H9 (cell line): Measurements from ENCODE around the gene SPTLC1. TPM values are rescaled to one million over a fixed set of nuclear protein-coding genes. Genes with fewer than 3 reads are reported as not detected.

Experiments
- DNase-seq: peaks from one replicate; pipeline ENCODE4 v3.0.0-alpha.2; 2017
- H2AFZ ChIP-seq: one replicate; pipeline ENCODE4 v1.6.1; 2013; ENCODE audit warnings: mild to moderate bottlenecking, low read length, control low read depth, moderate library complexity
- H2AK5ac ChIP-seq: 2 replicates; pipeline ENCODE4 v1.6.1; 2013; ENCODE audit warnings: low read length, control low read depth, mixed read lengths; ENCODE audit not compliant: insufficient read length
- H2BK120ac ChIP-seq: one replicate; pipeline ENCODE4 v1.6.1; 2013; ENCODE audit warnings: low read depth, mild to moderate bottlenecking, low read length, control low read depth, inconsistent platforms; ENCODE audit not compliant: poor library complexity, severe bottlenecking
- H2BK12ac ChIP-seq: 2 replicates; pipeline ENCODE4 v1.6.1; 2013; ENCODE audit warnings: low read length, control low read depth, mixed read lengths, low read depth; ENCODE audit not compliant: insufficient read length
- H2BK15ac ChIP-seq: 2 replicates; pipeline ENCODE4 v1.6.1; 2013; ENCODE audit warnings: low read depth, low read length, control low read depth
- H2BK20ac ChIP-seq: one replicate; pipeline ENCODE4 v1.6.1; 2013; ENCODE audit warnings: low read depth, mild to moderate bottlenecking, low read length, control low read depth, inconsistent platforms; ENCODE audit not compliant: poor library complexity, severe bottlenecking
- H2BK5ac ChIP-seq: 2 replicates; pipeline ENCODE4 v1.6.1; 2013; ENCODE audit warnings: low read length, control low read depth, mixed read lengths; ENCODE audit not compliant: insufficient read length
- H3K14ac ChIP-seq: 2 replicates; pipeline ENCODE4 v1.6.1; 2013; ENCODE audit warnings: low read length, control low read depth; ENCODE audit not compliant: insufficient read depth
- H3K18ac ChIP-seq: 2 replicates; pipeline ENCODE4 v1.6.1; 2013; ENCODE audit warnings: low read depth, mild to moderate bottlenecking, mixed read lengths, low read length, control low read depth; ENCODE audit not compliant: insufficient read length
- H3K23ac ChIP-seq: 2 replicates; pipeline ENCODE4 v1.6.1; 2013; ENCODE audit warnings: low read length, control low read depth, mixed read lengths, low read depth; ENCODE audit not compliant: insufficient read length
- H3K23me2 ChIP-seq: 2 replicates; pipeline ENCODE4 v1.6.1; 2013; ENCODE audit warnings: low read depth, mild to moderate bottlenecking, mixed read lengths, low read length, control low read depth; ENCODE audit not compliant: insufficient read length, poor library complexity, severe bottlenecking
- H3K27ac ChIP-seq: 2 replicates; pipeline ENCODE4 v1.5.1; 2013; ENCODE audit warnings: low read length, control low read depth, mixed read lengths, low read depth; ENCODE audit not compliant: insufficient read length
- H3K27me3 ChIP-seq: 2 replicates; pipeline ENCODE4 v1.6.1; 2013; ENCODE audit warnings: low read length, control low read depth, inconsistent platforms; ENCODE audit not compliant: insufficient read depth
- H3K4ac ChIP-seq: 2 replicates; pipeline ENCODE4 v1.6.1; 2013; ENCODE audit warnings: low read depth, mild to moderate bottlenecking, control low read depth, inconsistent platforms, low read length, moderate library complexity
- H3K4me1 ChIP-seq: 2 replicates; pipeline ENCODE4 v1.6.1; 2013; ENCODE audit warnings: low read length, control low read depth, inconsistent platforms; ENCODE audit not compliant: insufficient read depth
- H3K4me2 ChIP-seq: 2 replicates; pipeline ENCODE4 v1.6.1; 2013; ENCODE audit warnings: low read length, control low read depth, mixed read lengths; ENCODE audit not compliant: insufficient read length, insufficient read depth
- H3K56ac ChIP-seq: 2 replicates; pipeline ENCODE4 v1.6.1; 2013; ENCODE audit warnings: low read depth, mild to moderate bottlenecking, mixed read lengths, low read length, control low read depth; ENCODE audit not compliant: insufficient read length
- H3K79me1 ChIP-seq: 2 replicates; pipeline ENCODE4 v1.6.1; 2013; ENCODE audit warnings: low read depth, mild to moderate bottlenecking, moderate library complexity, low read length, control low read depth, inconsistent platforms; ENCODE audit not compliant: insufficient read depth, poor library complexity, severe bottlenecking
- H3K79me2 ChIP-seq: 2 replicates; pipeline ENCODE4 v1.6.1; 2013; ENCODE audit warnings: low read length, control low read depth, inconsistent platforms; ENCODE audit not compliant: insufficient read depth
- H3K9ac ChIP-seq: 2 replicates; pipeline ENCODE4 v1.6.1; 2013; ENCODE audit warnings: low read length, control low read depth, mixed read lengths; ENCODE audit not compliant: insufficient read length; ENCODE audit errors: extremely low read depth
- H3K9me3 ChIP-seq: one replicate; pipeline ENCODE4 v1.6.1; 2013; ENCODE audit warnings: low read depth, low read length, inconsistent platforms; ENCODE audit not compliant: control insufficient read depth
- H3T11ph ChIP-seq: one replicate; pipeline ENCODE4 v1.6.1; 2013; ENCODE audit warnings: mild to moderate bottlenecking, low read length, control low read depth, inconsistent platforms
- H4K20me1 ChIP-seq: one replicate; pipeline ENCODE4 v1.6.1; 2013; ENCODE audit not compliant: control insufficient read depth, insufficient read length, insufficient read depth
- H4K5ac ChIP-seq: 2 replicates; pipeline ENCODE4 v1.6.1; 2013; ENCODE audit warnings: low read depth, mild to moderate bottlenecking, mixed read lengths, low read length, control low read depth; ENCODE audit not compliant: insufficient read length
- H4K8ac ChIP-seq: replicated peaks from 2 replicates; pipeline ENCODE4 v1.6.1; 2013; ENCODE audit warnings: low read length, control low read depth, mixed read lengths, low read depth; ENCODE audit not compliant: insufficient read length
- H4K91ac ChIP-seq: 2 replicates; pipeline ENCODE4 v1.6.1; 2013; ENCODE audit warnings: low read depth, mild to moderate bottlenecking, moderate library complexity, mixed read lengths, low read length, control low read depth; ENCODE audit not compliant: insufficient read length
- H3K27ac Mint-ChIP-seq, 3 experiments: 2 replicates in 2 of 3; 3 replicates in 1 of 3; pipeline ENCODE4 v1.8.0; 2020 to 2021; ENCODE audit warnings: mixed read lengths in 3 of 3, mild to moderate bottlenecking in 1 of 3, moderate library complexity in 1 of 3
- H3K27me3 Mint-ChIP-seq: 2 replicates; pipeline ENCODE4 v1.8.0; 2021; ENCODE audit warnings: low read depth, mild to moderate bottlenecking, moderate library complexity, mixed read lengths
- H3K36me3 Mint-ChIP-seq, 3 experiments: 2 replicates in 2 of 3; 3 replicates in 1 of 3; pipeline ENCODE4 v1.8.0; 2020 to 2021; ENCODE audit warnings: low read depth in 3 of 3, mixed read lengths in 3 of 3; ENCODE audit not compliant: insufficient read depth in 1 of 3
- H3K4me1 Mint-ChIP-seq, 2 experiments: 2 replicates each; pipeline ENCODE4 v1.8.0; 2020; ENCODE audit warnings: mixed read lengths in 2 of 2
- H3K4me3 Mint-ChIP-seq, 2 experiments: 2 replicates in 1 of 2; 3 replicates in 1 of 2; pipeline ENCODE4 v1.8.0; 2020 to 2021; ENCODE audit warnings: mild to moderate bottlenecking in 2 of 2, mixed read lengths in 2 of 2, moderate library complexity in 1 of 2
- H3K9me3 Mint-ChIP-seq, 2 experiments: 2 replicates in 1 of 2; 3 replicates in 1 of 2; pipeline ENCODE4 v1.8.0; 2020; ENCODE audit warnings: mild to moderate bottlenecking in 2 of 2, mixed read lengths in 2 of 2, moderate library complexity in 1 of 2
- CTCF ChIP-seq: fragments of 200-600 bp; sonication (generic); conservative IDR thresholded peaks from 3 replicates; pipeline ENCODE4 v1.8.0; 2021; ENCODE audit warnings: antibody characterized with exemption, mild to moderate bottlenecking
- whole genome bisulfite sequencing: extraction: QIAGEN DNeasy Blood & Tissue Kit; methylation state at CpG from one replicate; pipeline ENCODE4 v1.1.7; 2013; ENCODE audit warnings: missing lambda C conversion rate, low lambda C conversion rate, mixed read lengths; ENCODE audit not compliant: insufficient read length; ENCODE audit errors: extremely low coverage; 5-methylcytosine and 5-hydroxymethylcytosine counted together
- total RNA-seq: library from RNA; stranded (reverse); gene quantifications from 2 replicates; pipeline ENCODE4 v1.2.1, GENCODE V29; 2021

SPTLC1 gene
- total RNA-seq, 1 experiment from 2014 or later: 73.5 TPM

- H3K79me2 ChIP-seq: peaks cover 2% of the 10 kb centered on the region; the same call in 1 of the 2 replicates
- Mint-ChIP-seq H3K27me3 (no peaks in the 10 kb centered on the region; the same call in 1 of the 2 replicates), H3K9me3 (no peaks in the 10 kb centered on the region; a peak in 1 of 5 replicates), H3K4me3 (no peak overlapping the region), H3K36me3 (no peaks in the 10 kb centered on the region), H3K27ac (no peak overlapping the region), H3K4me1 (no peaks in the 10 kb centered on the region)
- H3K56ac ChIP-seq: no peak overlapping the region
- H2BK120ac ChIP-seq: no peak overlapping the region
- no CpG with 5 or more reads among the region's 4 CpGs for WGBS
- TF ChIP-seq CTCF: no peak
- no peak overlapping the region for H2BK15ac ChIP-seq
- no peak overlapping the region for H3K4ac ChIP-seq
- no peaks in the 10 kb centered on the region for H3K4me1 ChIP-seq
- no peaks in the 10 kb centered on the region; the same call in 1 of the 2 replicates for H3K27me3 ChIP-seq
- H3T11ph ChIP-seq: no peak overlapping the region
- H3K27ac ChIP-seq: no peak overlapping the region
- no peak overlapping the region for H4K91ac ChIP-seq
- no peak overlapping the region for H3K23ac ChIP-seq
- H4K20me1 ChIP-seq: no peaks in the 10 kb centered on the region
- no peak overlapping the region for H2AFZ ChIP-seq
- no peak overlapping the region for H4K8ac ChIP-seq
- H2BK20ac ChIP-seq: no peak overlapping the region
- H4K5ac ChIP-seq: no peak overlapping the region
- H3K9me3 ChIP-seq: no peaks in the 10 kb centered on the region
- H3K18ac ChIP-seq: no peak overlapping the region
- H3K4me2 ChIP-seq: no peak overlapping the region
- H3K9ac ChIP-seq: no peak overlapping the region
- H2BK12ac ChIP-seq: no peak overlapping the region
- H3K23me2 ChIP-seq: peaks cover 3% of the 10 kb centered on the region
- H2AK5ac ChIP-seq: no peak overlapping the region
- no peak overlapping the region for H3K14ac ChIP-seq
- DNase-seq: no peak
- no peak overlapping the region for H2BK5ac ChIP-seq
- no peaks in the 10 kb centered on the region for H3K79me1 ChIP-seq
These were observed 4.4 kb upstream of the SPTLC1 start for GRCh38 chr9:92119586-92119985.
